Panc1 (cell line): ENCODE data around the gene HK1. TPM values are rescaled to one million over a fixed set of nuclear protein-coding genes. Genes with fewer than 3 reads are reported as not detected.

ENCODE experiments used
- ATAC-seq: fragments of 200-7000 bp; cut with Tn5 transposase; 2 replicates; pipeline ENCODE4 v1.9.1; 2020; ENCODE audit warnings: mild to moderate bottlenecking, moderate library complexity
- BruUV-seq: library from RNA; stranded (reverse); fragments of 400-500 nt; replicated peaks from 2 replicates; lab custom pipeline; 2021; lab: Mats Ljungman, UMichigan
- CTCF ChIA-PET: fragments of 300-600 bp; sonication (Branson Sonifier 250); formaldehyde crosslinking; loops from one replicate; lab custom pipeline; 2022; ENCODE audit warnings: antibody characterized with exemption; lab: Charles Lee
- POLR2A ChIA-PET: fragments of 300-600 bp; sonication (Branson Sonifier 250); formaldehyde crosslinking; loops from one replicate; lab custom pipeline; 2022; ENCODE audit warnings: antibody characterized with exemption; lab: Charles Lee
- DNase-seq: peaks from one replicate; pipeline ENCODE4 v3.0.0-alpha.2; 2010; ENCODE audit warnings: low read depth, low spot score
- H3K27ac ChIP-seq: 2 replicates; pipeline ENCODE4 v1.5.1; 2011; ENCODE audit warnings: mild to moderate bottlenecking, low read length, inconsistent platforms
- H3K27me3 ChIP-seq: fragments of 200-500 bp; sonication (Bioruptor generic); 2 replicates; pipeline ENCODE4 v1.6.0; 2014; ENCODE audit warnings: low read length, inconsistent platforms; ENCODE audit not compliant: control insufficient read depth, insufficient read depth
- H3K36me3 ChIP-seq: fragments of 200-500 bp; sonication (Bioruptor generic); 2 replicates; pipeline ENCODE4 v1.5.1; 2014; ENCODE audit warnings: inconsistent platforms, mild to moderate bottlenecking, low read length, moderate library complexity; ENCODE audit not compliant: control insufficient read depth, insufficient read depth
- H3K4me1 ChIP-seq: 2 replicates; pipeline ENCODE4 v1.5.1; 2011; ENCODE audit warnings: inconsistent platforms, mild to moderate bottlenecking, low read length, moderate library complexity; ENCODE audit not compliant: control insufficient read depth, insufficient read depth
- H3K4me3 ChIP-seq, 2 experiments: 2 replicates each; pipeline ENCODE4 v1.5.1; 2011 to 2012; ENCODE audit warnings: low read depth in 2 of 2, low read length in 2 of 2, mild to moderate bottlenecking in 2 of 2, inconsistent platforms in 1 of 2, moderate library complexity in 1 of 2
- H3K9me3 ChIP-seq: fragments of 200-500 bp; sonication (Bioruptor generic); 2 replicates; pipeline ENCODE4 v1.5.1; 2014; ENCODE audit warnings: low read depth, mild to moderate bottlenecking, inconsistent platforms, low read length, moderate library complexity; ENCODE audit not compliant: control insufficient read depth, insufficient read depth
- POLR2AphosphoS5 ChIP-seq: IDR thresholded peaks from 2 replicates; pipeline ENCODE4 v1.6.1; 2012; ENCODE audit warnings: mild to moderate bottlenecking, low read depth, low read length, moderate library complexity
- REST ChIP-seq, 2 experiments: IDR thresholded peaks; 2 replicates each; pipeline ENCODE4 v1.6.1; 2011 to 2012; ENCODE audit warnings: low read depth in 2 of 2, control low read depth in 1 of 2, low read length in 1 of 2, mild to moderate bottlenecking in 1 of 2, moderate library complexity in 1 of 2; ENCODE audit not compliant: insufficient read depth in 1 of 2
- SIN3A ChIP-seq: IDR thresholded peaks from 2 replicates; pipeline ENCODE4 v1.6.1; 2012; ENCODE audit warnings: low read depth, mild to moderate bottlenecking, low read length, moderate library complexity, borderline replicate concordance; ENCODE audit not compliant: insufficient read depth
- TCF7L2 ChIP-seq: IDR thresholded peaks from 2 replicates; pipeline ENCODE4 v1.6.1; 2011; ENCODE audit warnings: mild to moderate bottlenecking, low read depth, low read length, inconsistent platforms
- in situ Hi-C: cut with HindIII; loops from 2 replicates; pipeline ENCODE4 v1.10.0; 2016; ENCODE audit warnings: low sequenced_read_pairs, low pct_unique_long_range_greater_than_20kb
- intact Hi-C: fragments of 100-400 bp; cut with micrococcal nuclease; formaldehyde crosslinking; loops from one replicate; pipeline ENCODE4 v1.10.0; 2022; ENCODE audit not compliant: unreplicated experiment
- total RNA-seq: library from RNA; stranded (reverse); gene quantifications from one replicate; pipeline ENCODE4 v1.2.1, GENCODE V29; 2021; ENCODE audit not compliant: unreplicated experiment
- TF ChIP-seq, protein P1 (sequence below): fragments of 450-650 bp; IDR thresholded peaks from 2 replicates; pipeline ENCODE4 v1.5.1; 2017; ENCODE audit warnings: mild to moderate bottlenecking

Gene HK1
- total RNA-seq, 1 experiment from 2014 or later: 74.4 TPM

- Histone ChIP-seq H3K27me3 (no peaks in the 10 kb centered on the region), H3K36me3 (no peaks in the 10 kb centered on the region), H3K4me1 (peaks cover 6% of the 10 kb centered on the region; the same call in 1 of the 2 replicates), H3K9me3 (no peaks in the 10 kb centered on the region), H3K27ac (no peak overlapping the region), H3K4me3 (no peak overlapping the region)
- in situ Hi-C loops: no loop called here
- TF ChIP-seq REST (IDR thresholded peaks at IDR 0.05; ENCODE audit: insufficient read depth in 1 of 2, low read depth in 2 of 2, low read length in 1 of 2): no peak
- TF ChIP-seq, protein P1, sequence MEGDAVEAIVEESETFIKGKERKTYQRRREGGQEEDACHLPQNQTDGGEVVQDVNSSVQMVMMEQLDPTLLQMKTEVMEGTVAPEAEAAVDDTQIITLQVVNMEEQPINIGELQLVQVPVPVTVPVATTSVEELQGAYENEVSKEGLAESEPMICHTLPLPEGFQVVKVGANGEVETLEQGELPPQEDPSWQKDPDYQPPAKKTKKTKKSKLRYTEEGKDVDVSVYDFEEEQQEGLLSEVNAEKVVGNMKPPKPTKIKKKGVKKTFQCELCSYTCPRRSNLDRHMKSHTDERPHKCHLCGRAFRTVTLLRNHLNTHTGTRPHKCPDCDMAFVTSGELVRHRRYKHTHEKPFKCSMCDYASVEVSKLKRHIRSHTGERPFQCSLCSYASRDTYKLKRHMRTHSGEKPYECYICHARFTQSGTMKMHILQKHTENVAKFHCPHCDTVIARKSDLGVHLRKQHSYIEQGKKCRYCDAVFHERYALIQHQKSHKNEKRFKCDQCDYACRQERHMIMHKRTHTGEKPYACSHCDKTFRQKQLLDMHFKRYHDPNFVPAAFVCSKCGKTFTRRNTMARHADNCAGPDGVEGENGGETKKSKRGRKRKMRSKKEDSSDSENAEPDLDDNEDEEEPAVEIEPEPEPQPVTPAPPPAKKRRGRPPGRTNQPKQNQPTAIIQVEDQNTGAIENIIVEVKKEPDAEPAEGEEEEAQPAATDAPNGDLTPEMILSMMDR: no peak; the same call in 1 of the 2 replicates
- no peak for TF ChIP-seq TCF7L2
- no peak for TF ChIP-seq SIN3A
- no peak for TF ChIP-seq POLR2AphosphoS5
- ATAC-seq (peak; percentile 37; the same call in 1 of the 2 replicates), DNase-seq (no peak)
- intact Hi-C loops: no loop called here
- POLR2A ChIA-PET: no interaction called here
- BruUV-seq: no TSS peak
- CTCF ChIA-PET: interaction anchor here (0.7 kb wide), 1 partner anchor 33 kb away, joined by 5 read pairs; no protein-coding TSS in a partner anchor
These were observed 135.0 kb downstream of the HK1 start for GRCh38 chr10:69413221-69413865.

- intact Hi-C loops: no loop called here
- no peak for ATAC-seq
- H3K36me3 ChIP-seq: no peaks in the 10 kb centered on the region
- POLR2A ChIA-PET: no interaction called here
- DNase-seq: no peak
- H3K27me3 ChIP-seq: no peaks in the 10 kb centered on the region
- no peak overlapping the region for H3K4me3 ChIP-seq
- H3K4me1 ChIP-seq: peaks cover 2% of the 10 kb centered on the region; the same call in 1 of the 2 replicates
- in situ Hi-C loops: no loop called here
- H3K27ac ChIP-seq: no peak overlapping the region
- TF ChIP-seq SIN3A (no peak), REST (IDR thresholded peaks at IDR 0.05; ENCODE audit: insufficient read depth in 1 of 2, low read depth in 2 of 2, low read length in 1 of 2) (no peak), TCF7L2 (no peak), POLR2AphosphoS5 (no peak)
- TF ChIP-seq, protein P1: no peak
- CTCF ChIA-PET: interaction anchor here (0.6 kb wide), 1 partner anchor 504 kb away, joined by 4 read pairs; no protein-coding TSS in a partner anchor
- BruUV-seq: no TSS peak
- H3K9me3 ChIP-seq: no peaks in the 10 kb centered on the region
These were observed 136.0 kb downstream of the HK1 start for GRCh38 chr10:69414036-69415018.
